GM21526 (cell line): ENCODE measurements around the gene HOXD9.

Experiments
- ATAC-seq: cut with Tn5 transposase; IDR thresholded peaks from one replicate; pipeline ENCODE4 v1.9.1; 2021; ENCODE audit warnings: moderate library complexity; ENCODE audit not compliant: unreplicated experiment, low FRiP score

The HOXD9 gene

DNA sequence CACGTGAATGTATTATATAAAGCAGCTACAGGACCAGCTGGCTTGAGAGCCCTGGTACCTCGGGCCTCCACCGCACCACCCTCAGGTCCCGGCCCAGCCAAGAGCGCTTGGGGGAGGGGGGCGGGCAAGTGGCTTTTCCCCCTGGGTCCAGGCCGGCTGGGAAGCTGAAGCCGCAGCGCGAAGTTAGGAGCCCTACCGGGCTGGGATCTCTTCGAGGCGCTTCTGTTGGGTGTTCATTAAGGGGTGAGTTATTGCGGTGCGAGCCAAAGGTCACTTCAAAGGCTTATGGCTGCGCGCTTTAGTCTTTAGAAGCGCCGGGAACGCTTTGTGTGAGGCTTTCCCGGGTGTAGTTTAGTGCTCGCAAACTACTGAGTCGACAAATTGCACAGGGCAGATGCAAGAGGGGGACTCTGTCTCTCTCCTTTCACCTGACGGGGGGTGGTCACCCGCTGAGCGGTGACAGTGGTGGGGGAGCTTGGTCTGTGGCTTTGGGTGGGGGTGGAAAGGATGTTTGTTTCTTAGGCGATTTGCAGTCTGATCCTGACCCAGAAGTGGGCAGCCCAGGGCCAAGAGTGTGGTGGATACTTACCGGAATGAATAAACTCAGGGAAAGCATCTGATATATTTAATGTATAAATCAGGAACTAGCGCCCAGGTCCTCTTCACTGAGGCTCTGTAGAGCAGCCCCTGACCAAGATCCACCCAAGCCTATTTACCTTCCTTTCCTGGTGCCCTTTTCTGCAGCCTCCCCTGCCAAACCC, 40.6 kb downstream of the HOXD9 start:
- ATAC-seq = no peak

DNA sequence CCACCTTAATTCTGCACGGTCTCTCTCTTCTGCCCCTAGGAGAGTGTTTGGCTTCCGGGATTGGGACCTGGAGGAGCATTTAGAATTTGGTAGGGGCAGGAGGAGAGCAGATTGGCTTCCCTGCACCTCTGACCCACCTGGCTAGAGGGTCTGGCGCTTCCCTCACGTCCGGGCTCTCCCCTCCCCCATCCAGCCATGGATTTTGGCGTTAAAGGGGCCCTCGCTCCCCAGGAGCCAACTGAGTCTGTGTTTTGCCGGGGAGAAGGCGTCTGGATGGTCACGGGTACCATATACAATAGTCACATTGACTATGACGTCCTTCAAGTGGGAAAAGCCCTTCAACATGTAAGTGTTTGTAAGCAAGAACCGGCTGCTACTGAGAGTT, 41.1 kb downstream of the HOXD9 start:
- ATAC-seq = no peak

DNA sequence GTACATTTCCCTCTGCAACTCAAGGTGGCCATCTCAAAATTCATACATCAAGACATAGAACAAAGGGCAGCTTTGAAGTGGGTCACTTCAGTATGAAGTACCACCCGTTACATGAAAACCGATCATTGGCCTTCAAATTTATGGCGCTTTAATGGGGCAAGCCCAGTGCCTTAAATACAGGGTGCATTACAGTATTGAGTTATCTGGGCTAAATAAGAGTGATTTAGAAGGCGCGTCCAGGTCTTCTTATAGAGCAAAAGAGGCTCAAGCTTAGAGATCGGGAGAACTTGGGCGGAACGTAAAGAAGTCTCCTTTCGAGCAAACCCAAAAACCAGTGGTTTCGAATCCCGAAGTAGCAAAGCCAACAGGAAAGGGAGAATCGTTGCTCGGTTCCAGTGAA, 41.7 kb downstream of the HOXD9 start:
- ATAC-seq = no peak

DNA sequence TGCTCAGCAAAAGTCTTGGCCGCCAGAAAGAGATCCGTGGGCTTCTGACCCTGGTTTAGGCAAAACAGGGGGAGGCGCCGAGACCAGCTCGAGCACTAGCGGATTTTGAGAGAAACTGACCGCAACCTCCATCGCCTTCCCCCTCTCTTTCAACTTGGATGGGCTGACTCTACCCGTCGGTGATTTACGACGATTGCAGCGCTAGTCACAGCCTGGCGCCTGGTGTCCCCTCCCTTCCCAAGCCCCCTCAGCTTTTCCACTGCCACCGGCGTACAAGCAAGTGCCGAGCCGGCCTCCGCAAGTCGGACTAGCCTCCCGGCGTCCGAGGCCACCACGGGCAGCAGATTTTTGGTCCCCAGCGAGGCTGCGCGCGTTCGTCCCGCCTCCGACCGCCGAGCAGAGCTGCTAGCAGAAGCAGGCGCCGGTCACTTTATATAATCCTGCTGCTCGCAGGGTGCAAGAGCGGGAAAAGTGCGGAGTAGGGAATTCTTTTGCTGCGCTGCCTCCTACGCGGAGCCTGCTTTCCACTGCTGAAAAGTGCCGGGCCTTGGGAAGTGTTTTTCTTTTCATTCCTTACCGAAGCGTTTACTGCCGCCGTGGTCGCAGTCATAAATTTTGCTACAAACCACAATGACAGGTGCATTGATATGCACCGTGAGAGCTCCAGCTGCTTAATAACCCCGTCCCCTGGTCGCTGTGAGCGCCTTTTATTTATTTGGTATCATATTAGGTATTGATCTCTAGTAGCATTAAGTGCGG, 42.3 kb downstream of the HOXD9 start:
- no peak for ATAC-seq

DNA sequence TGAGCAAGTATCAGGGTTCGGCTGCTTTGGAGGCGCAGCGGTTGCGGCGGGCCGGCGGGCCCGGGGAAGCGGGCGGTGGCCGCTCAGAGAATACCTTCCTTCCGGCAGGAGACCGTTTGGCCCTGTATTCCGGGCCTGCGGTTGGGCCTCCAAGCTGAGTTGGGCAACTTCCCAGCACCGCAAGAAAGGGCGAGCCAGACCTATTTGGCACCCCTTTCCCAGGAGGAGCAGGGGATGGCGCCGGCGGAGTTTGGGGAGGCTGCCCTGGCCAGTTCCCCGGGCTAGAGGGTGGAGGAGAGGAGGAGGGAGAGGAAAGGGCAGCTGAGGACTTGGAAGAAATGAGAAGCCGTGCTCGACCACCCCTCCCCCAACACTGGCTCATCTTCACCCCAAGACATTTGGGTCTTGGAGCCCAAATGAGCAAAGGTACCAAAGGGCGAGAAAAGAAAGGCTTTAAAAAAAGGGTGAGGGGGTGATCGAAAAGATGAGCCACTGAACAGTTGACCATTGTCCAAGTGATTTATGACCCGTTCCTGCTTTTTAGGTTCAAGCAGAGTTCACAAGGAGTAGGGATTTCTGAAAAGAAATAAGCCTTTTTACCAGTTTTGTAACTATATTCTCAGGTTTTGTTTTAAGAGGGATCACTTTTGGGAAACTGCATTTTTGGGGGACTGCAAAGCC, 43.0 kb downstream of the HOXD9 start:
- no peak for ATAC-seq

DNA sequence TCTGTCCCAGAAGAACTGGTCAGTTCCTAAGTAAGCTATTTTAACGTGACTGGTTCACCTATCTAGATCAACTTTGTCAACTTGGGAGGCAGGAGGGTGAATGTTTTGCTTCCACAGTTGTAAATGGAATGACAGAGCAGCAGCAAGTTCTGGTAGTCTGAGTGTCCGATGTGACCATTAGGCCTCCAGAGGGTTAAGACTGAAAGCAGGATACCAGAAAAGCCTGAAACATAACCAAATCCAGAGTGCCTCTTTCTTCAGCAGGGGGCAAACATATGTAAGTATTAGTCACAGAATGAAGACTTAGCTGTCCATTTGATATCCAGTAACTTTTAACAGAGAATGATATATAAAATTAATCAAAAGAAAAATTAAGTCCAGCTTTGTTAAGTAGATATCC, 43.8 kb downstream of the HOXD9 start:
- ATAC-seq = no peak

DNA sequence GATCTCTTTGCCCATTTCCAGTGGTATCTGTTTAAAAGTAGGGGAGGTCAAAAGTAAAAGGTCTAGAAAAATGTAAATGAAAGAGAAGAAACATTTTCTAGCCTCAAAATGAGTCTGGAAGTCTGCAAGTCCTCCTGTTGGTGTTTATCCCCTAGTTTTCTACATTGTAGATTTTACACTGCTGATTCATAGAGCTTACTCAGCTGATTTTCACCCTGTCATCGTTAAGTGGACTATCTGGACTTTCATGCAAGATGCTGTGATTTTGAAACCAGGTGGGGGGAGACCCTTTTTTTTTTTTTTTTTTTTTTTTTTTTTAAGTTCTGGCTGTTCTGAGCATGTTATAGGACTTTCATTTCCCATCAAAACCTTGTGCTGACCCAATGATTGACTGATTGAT, 44.9 kb downstream of the HOXD9 start:
- ATAC-seq = no peak

DNA sequence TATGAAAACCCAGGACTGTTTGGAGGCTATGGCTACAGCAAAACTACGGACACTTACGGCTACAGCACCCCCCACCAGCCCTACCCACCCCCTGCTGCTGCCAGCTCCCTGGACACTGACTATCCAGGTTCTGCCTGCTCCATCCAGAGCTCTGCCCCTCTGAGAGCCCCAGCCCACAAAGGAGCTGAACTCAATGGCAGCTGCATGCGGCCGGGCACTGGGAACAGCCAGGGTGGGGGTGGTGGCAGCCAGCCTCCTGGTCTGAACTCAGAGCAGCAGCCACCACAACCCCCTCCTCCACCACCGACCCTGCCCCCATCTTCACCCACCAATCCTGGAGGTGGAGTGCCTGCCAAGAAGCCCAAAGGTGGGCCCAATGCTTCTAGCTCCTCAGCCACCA, 46.7 kb downstream of the HOXD9 start:
- ATAC-seq = no peak

DNA sequence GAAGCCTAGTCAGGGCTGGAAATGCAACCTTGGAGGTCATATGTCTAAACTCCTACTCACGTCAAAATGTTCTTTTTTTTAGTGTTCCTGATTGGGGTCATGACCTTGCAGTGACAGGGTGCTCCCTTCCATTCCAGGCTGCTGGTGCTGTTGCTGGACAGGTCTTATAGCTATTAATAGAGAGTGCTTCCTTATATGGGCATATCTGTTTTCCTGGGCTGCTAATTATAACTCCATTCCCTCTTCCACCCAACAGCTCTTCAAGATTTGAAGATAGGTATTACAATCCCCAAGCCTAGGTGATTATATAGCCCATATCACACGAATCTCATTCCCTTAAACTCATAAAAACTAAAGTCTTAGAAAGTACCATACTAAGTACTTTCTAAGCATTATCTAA, 47.2 kb downstream of the HOXD9 start:
- no peak for ATAC-seq

DNA sequence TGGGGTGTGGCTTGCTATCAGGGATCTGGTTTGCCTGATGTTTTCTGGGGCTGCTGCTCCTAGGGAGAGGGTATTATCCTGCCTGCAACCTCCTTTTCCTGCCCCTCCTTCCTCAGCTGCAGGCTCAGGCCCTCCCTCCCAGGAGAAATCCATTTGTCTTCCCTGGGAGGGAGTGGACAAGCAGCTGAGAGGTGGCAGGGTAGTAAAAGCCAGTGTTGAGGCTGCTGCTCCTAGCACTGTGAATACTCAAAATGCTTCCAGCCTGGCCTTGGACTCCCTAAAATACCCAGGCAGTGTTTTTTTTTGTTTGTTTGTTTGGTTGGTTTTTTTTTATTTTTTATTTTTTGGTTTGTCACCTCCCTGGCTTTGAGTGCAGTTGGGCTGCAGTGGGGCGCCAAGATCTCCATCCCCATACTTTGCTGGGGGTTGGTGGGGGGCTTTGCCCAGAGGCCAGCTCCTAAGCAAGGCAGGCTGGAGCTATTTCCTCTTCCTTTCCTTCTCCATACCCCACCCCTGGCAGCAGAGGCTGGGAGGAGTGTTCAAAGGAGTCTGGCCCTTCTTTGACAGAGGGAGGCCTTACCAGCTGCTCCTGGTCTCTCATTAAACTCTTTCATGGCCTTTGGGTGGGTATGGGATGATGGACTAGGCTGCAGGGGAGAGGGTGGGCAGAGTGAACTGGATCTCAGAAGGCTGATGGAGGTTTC, 48.2 kb downstream of the HOXD9 start:
- ATAC-seq = no peak

DNA sequence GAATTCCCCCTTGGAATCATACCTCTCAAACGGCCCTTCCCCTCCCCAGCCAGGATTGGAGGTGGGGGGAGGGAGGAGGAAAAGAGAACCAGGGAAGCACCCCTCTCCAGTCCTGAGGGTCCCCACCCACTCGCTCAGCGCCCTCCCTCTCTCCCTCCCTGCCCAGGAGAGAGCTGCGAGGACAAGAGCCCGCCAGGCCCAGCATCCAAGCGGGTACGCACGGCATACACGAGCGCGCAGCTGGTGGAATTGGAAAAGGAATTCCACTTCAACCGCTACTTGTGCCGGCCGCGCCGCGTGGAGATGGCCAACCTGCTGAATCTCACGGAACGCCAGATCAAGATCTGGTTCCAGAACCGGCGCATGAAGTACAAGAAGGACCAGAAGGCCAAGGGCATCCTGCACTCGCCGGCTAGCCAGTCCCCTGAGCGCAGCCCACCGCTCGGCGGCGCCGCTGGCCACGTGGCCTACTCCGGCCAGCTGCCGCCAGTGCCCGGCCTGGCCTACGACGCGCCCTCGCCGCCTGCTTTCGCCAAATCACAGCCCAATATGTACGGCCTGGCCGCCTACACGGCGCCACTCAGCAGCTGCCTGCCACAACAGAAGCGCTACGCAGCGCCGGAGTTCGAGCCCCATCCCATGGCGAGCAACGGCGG, 49.0 kb downstream of the HOXD9 start:
- no peak for ATAC-seq

DNA sequence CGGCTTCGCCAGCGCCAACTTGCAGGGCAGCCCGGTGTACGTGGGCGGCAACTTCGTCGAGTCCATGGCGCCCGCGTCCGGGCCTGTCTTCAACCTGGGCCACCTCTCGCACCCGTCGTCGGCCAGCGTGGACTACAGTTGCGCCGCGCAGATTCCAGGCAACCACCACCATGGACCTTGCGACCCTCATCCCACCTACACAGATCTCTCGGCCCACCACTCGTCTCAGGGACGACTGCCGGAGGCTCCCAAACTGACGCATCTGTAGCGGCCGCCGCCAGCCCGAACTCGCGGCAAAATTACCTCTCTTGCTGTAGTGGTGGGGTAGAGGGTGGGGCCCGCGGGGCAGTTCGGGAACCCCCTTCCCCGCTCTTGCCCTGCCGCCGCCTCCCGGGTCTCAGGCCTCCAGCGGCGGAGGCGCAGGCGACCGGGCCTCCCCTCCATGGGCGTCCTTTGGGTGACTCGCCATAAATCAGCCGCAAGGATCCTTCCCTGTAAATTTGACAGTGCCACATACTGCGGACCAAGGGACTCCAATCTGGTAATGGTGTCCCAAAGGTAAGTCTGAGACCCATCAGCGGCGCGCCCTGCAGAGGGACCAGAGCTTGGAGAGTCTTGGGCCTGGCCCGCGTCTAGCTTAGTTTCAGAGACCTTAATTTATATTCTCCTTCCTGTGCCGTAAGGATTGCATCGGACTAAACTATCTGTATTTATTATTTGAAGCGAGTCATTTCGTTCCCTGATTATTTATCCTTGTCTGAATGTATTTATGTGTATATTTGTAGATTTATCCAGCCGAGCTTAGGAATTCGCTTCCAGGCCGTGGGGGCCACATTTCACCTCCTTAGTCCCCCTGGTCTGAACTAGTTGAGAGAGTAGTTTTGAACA, 49.7 kb downstream of the HOXD9 start:
- ATAC-seq = no peak

DNA sequence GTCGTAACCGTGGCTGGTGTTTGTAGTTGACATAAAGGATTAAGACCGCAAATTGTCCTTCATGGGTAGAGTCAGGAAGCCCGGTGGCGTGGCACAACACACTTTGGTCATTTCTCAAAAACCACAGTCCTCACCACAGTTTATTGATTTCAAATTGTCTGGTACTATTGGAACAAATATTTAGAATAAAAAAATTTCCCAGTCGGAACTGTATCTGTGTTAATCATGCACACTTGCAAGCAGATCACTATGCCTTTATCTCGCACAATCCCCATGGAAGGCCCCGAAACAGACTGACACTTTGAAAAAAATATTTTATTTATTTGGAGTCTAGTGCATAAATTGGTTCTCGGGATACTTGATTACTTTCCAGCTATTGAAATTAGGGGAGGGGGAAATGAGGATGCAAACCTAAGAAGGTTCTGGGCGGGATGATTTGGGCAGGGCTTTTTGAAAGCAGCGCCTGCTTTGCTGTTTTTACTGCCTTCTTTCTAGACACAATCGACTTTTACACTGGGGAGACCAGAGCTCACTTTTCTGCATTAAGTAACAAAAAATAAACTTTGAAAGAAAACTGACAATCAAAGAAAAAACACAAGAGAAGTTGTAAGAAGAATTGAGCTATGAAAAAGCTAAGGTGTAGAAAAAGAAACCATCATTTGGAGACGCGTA, 50.5 kb downstream of the HOXD9 start:
- no peak for ATAC-seq

DNA sequence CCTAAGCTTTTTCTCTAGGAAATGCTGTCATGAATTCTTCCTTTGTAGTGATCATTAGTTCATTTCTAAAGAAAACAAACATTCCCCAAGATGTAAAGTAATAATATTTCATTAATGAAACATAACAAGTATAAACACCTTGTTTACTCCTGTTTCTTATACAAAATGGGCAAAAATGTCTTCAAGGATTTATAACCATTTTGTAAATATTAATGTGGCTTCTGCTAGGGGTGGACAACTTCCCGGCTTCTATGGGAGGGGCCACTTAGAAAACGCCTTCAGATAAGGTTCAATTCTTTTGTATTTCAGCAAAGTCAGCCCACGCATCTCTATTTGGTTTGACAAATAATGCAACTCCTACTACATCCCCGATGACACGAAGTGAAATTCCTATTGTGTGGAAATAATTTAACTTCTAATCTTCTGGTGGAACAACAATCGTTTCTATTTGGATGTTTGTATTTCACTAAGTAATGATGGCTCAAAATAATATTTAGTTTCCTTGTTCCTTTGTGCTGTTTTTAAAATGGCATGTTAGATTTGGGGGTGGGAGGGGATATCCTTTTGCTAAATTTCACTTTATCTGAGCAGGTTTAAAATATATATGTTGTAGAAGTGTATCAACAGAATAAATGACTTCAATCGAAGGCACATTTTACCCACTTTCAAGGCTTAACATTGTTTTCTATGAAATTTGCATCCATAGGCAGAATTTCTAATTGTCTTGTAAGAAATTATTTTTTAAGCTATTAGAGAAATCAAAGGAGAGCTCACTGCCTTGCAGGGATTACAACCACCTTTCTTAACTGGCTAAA, 51.3 kb downstream of the HOXD9 start:
- ATAC-seq = no peak

DNA sequence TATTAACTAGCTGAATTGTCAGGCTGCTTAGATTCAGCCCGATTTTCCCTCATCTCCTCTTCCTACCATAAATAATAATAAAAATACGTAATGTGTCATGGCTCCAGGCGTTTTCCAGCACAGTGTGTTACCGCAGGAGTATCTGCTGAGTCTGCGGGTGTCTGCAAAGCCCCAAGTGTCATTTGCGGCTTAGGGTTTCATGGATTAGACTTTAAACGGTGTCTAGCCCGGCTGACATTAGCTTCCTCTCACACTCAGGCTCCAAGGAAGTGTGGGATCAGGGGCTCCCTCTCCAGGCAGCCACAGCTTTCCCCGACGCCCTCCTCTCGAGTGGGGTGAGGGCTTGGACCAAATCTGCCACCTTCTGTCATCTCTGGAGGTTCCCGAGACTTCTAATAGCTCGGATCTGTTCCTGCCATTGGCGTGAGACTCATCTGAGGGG, 51.9 kb downstream of the HOXD9 start:
- ATAC-seq = no peak
